ENCODE measurements around the gene SRGAP2C.
"Not testable (repeated sequence)": the region's sequence is repeated elsewhere in the genome, so short reads cannot be mapped to it uniquely, and the experiment has no call there.

GRCh38 chr1:121356819-121357218, 172.0 kb downstream of the SRGAP2C start:
- not testable (repeated sequence) for TF ChIP-seq TAF1, POLR2AphosphoS5 (IDR thresholded peaks at IDR 0.05; ENCODE audit: low read depth, low read length)
